ENCODE results near the gene APOBEC3G. TPM values are rescaled to one million over a fixed set of nuclear protein-coding genes. Genes with fewer than 3 reads are reported as not detected.

APOBEC3G gene
- total and polyA plus RNA-seq, 2 experiments from 2014 or later = 1.3 to 4.6 TPM

DNA sequence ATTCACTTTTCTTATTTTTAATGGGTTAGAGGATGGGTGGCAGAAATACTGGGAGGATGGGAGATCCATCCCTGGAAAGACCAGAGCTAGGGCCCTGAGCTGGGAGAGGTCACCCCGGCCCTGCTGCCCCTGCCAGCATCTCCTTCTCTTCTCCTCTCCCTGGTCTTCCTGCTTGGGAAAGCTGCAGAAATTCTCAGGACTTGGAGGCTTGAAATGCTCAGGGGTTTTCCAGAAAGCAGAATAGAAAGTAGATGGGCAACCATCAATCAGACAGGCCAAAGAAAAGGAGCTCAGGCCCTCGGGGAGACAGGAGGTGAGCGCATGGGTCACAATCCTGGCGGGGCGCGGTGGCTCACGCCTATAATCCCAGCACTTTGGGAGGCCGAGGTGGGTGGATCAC lies 21.5 kb downstream of the APOBEC3G start:
- no peak overlapping the region for H3K4me2 ChIP-seq
- no peaks in the 10 kb centered on the region for H3K27me3 ChIP-seq
- H2AFZ ChIP-seq = no peak overlapping the region
- no peaks in the 10 kb centered on the region for H3K4me1 ChIP-seq (ENCODE audit: insufficient read depth)
- H4K20me1 ChIP-seq (ENCODE audit: insufficient read depth, poor library complexity, severe bottlenecking) = no peaks in the 10 kb centered on the region
- no peaks in the 10 kb centered on the region for H3K79me2 ChIP-seq
- no peaks in the 10 kb centered on the region for H3K36me3 ChIP-seq (replicated peaks; ENCODE audit: insufficient read depth, low read depth)
- no peak overlapping the region for H3K4me3 ChIP-seq
- 95% methylated on average over 8 of the region's 8 CpGs for WGBS (ENCODE audit: low lambda C conversion rate, missing lambda C conversion rate)
- H3K27ac ChIP-seq = no peak overlapping the region
- no peak for DNase-seq (ENCODE audit: low spot score)
- H3K9me2 ChIP-seq (replicated peaks; ENCODE audit: insufficient read depth) = no peaks in the 10 kb centered on the region
- TF ChIP-seq EZH2phosphoT487 (IDR thresholded peaks at IDR 0.05; ENCODE audit: low read depth, severe bottlenecking, unreplicated experiment) (no peak), EZH2 (IDR thresholded peaks at IDR 0.05; ENCODE audit: borderline replicate concordance) (no peak)
- TF ChIP-seq, protein P1, sequence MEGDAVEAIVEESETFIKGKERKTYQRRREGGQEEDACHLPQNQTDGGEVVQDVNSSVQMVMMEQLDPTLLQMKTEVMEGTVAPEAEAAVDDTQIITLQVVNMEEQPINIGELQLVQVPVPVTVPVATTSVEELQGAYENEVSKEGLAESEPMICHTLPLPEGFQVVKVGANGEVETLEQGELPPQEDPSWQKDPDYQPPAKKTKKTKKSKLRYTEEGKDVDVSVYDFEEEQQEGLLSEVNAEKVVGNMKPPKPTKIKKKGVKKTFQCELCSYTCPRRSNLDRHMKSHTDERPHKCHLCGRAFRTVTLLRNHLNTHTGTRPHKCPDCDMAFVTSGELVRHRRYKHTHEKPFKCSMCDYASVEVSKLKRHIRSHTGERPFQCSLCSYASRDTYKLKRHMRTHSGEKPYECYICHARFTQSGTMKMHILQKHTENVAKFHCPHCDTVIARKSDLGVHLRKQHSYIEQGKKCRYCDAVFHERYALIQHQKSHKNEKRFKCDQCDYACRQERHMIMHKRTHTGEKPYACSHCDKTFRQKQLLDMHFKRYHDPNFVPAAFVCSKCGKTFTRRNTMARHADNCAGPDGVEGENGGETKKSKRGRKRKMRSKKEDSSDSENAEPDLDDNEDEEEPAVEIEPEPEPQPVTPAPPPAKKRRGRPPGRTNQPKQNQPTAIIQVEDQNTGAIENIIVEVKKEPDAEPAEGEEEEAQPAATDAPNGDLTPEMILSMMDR (IDR thresholded peaks at IDR 0.05; ENCODE audit: poor library complexity) = no peak
- no peaks in the 10 kb centered on the region for H3K9me3 ChIP-seq (ENCODE audit: low read depth)

DNA sequence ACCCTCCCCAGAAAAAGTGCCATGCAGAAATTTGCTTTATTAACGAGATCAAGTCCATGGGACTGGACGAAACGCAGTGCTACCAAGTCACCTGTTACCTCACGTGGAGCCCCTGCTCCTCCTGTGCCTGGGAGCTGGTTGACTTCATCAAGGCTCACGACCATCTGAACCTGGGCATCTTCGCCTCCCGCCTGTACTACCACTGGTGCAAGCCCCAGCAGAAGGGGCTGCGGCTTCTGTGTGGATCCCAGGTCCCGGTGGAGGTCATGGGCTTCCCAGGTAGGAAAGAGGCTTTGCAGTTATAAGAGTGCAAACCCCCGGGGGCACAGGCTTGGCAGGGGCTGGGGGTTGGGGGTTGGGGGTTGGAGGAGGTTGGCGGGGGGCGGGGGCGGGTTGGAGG lies 24.2 kb downstream of the APOBEC3G start:
- Histone ChIP-seq H3K9me3 (ENCODE audit: low read depth) (no peaks in the 10 kb centered on the region), H3K4me1 (ENCODE audit: insufficient read depth) (no peaks in the 10 kb centered on the region), H3K79me2 (no peaks in the 10 kb centered on the region), H3K4me2 (no peak overlapping the region), H3K36me3 (replicated peaks; ENCODE audit: insufficient read depth, low read depth) (no peaks in the 10 kb centered on the region), H3K9me2 (replicated peaks; ENCODE audit: insufficient read depth) (no peaks in the 10 kb centered on the region), H3K27me3 (no peaks in the 10 kb centered on the region), H2AFZ (no peak overlapping the region), H3K27ac (no peak overlapping the region), H3K4me3 (no peak overlapping the region), H4K20me1 (ENCODE audit: insufficient read depth, poor library complexity, severe bottlenecking) (no peaks in the 10 kb centered on the region)
- TF ChIP-seq EZH2phosphoT487 (IDR thresholded peaks at IDR 0.05; ENCODE audit: low read depth, severe bottlenecking, unreplicated experiment) = no peak
- TF ChIP-seq EZH2 (IDR thresholded peaks at IDR 0.05; ENCODE audit: borderline replicate concordance) = no peak
- TF ChIP-seq, protein P1 (IDR thresholded peaks at IDR 0.05; ENCODE audit: poor library complexity) = no peak
- DNase-seq (ENCODE audit: low spot score) = no peak
- 86% methylated on average over 10 of the region's 13 CpGs for WGBS (ENCODE audit: low lambda C conversion rate, missing lambda C conversion rate)

DNA sequence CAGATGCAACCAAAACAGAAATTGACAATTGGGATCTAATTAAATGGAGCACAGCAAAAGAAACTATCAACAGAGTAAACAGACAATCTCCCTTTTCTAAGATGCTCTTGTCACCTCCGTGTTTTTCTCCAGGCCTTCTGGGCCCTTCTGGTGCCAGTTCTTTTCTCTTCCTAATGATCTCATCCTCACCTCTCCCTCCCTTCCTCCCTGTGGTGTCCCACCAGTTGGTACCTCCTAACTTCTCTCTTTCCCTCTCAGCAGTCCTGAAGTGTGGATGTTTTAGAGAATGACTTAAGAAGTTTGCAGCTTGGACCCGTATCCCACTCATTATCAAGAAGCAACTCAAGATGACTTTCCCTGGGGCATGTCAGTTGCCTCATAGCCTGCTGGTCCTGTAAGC lies 26.4 kb downstream of the APOBEC3G start:
- TF ChIP-seq, protein P1 (IDR thresholded peaks at IDR 0.05; ENCODE audit: poor library complexity) = no peak
- no peak for TF ChIP-seq EZH2 (IDR thresholded peaks at IDR 0.05; ENCODE audit: borderline replicate concordance)
- no peak for TF ChIP-seq EZH2phosphoT487 (IDR thresholded peaks at IDR 0.05; ENCODE audit: low read depth, severe bottlenecking, unreplicated experiment)
- 73% methylated on average over 2 of the region's 2 CpGs for WGBS (ENCODE audit: low lambda C conversion rate, missing lambda C conversion rate)
- no peaks in the 10 kb centered on the region for H4K20me1 ChIP-seq (ENCODE audit: insufficient read depth, poor library complexity, severe bottlenecking)

DNA sequence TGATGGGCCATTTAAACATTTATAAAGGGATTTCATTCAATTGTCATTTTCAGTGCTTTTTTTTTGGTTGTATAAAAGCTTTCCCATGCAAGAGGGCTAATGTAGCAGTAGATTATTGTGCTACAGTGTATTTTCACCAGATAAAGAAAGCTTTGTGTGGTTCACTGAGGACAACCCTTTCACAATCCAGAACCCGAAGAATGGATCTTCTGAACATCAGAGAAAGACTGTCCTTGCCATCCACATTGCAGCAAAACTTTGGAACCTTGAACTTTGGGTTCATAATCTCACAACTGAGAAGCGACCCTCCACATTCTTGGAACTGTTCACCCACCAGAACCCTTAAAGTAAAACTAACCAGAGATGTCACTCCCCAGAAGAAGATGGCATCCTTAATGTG lies 29.3 kb downstream of the APOBEC3G start:
- Histone ChIP-seq H3K9me3 (ENCODE audit: low read depth) (no peaks in the 10 kb centered on the region), H3K36me3 (replicated peaks; ENCODE audit: insufficient read depth, low read depth) (no peaks in the 10 kb centered on the region), H4K20me1 (ENCODE audit: insufficient read depth, poor library complexity, severe bottlenecking) (no peaks in the 10 kb centered on the region), H3K4me1 (ENCODE audit: insufficient read depth) (no peaks in the 10 kb centered on the region), H3K79me2 (no peaks in the 10 kb centered on the region), H3K4me3 (no peak overlapping the region), H3K4me2 (no peak overlapping the region), H3K27me3 (no peaks in the 10 kb centered on the region), H3K9me2 (replicated peaks; ENCODE audit: insufficient read depth) (no peaks in the 10 kb centered on the region), H2AFZ (no peak overlapping the region), H3K27ac (no peak overlapping the region)
- whole genome bisulfite sequencing (ENCODE audit: low lambda C conversion rate, missing lambda C conversion rate) = 82% methylated on average over 2 of the region's 2 CpGs
- DNase-seq (ENCODE audit: low spot score) = no peak
- TF ChIP-seq, protein P1 (IDR thresholded peaks at IDR 0.05; ENCODE audit: poor library complexity) = no peak
- no peak for TF ChIP-seq EZH2 (IDR thresholded peaks at IDR 0.05; ENCODE audit: borderline replicate concordance)
- TF ChIP-seq EZH2phosphoT487 (IDR thresholded peaks at IDR 0.05; ENCODE audit: low read depth, severe bottlenecking, unreplicated experiment) = no peak

More for the DNA sequence above, 26.4 kb downstream of the APOBEC3G start:
- Histone ChIP-seq H2AFZ (no peak overlapping the region), H3K9me3 (ENCODE audit: low read depth) (no peaks in the 10 kb centered on the region), H3K4me1 (ENCODE audit: insufficient read depth) (no peaks in the 10 kb centered on the region), H3K27me3 (no peaks in the 10 kb centered on the region), H3K4me2 (no peak overlapping the region), H3K36me3 (replicated peaks; ENCODE audit: insufficient read depth, low read depth) (no peaks in the 10 kb centered on the region), H3K79me2 (no peaks in the 10 kb centered on the region), H3K4me3 (no peak overlapping the region), H3K27ac (no peak overlapping the region), H3K9me2 (replicated peaks; ENCODE audit: insufficient read depth) (no peaks in the 10 kb centered on the region)
- no peak for DNase-seq (ENCODE audit: low spot score)
